A673 (cell line): ENCODE data around the gene ARSG.

Source experiments
- EZH2 ChIP-seq: fragments of 200-600 bp; sonication (generic); IDR thresholded peaks from 2 replicates; pipeline ENCODE4 v1.6.1; 2017; ENCODE audit warnings: borderline replicate concordance, low read depth, mild to moderate bottlenecking, mixed read lengths, antibody characterized with exemption, low read length; ENCODE audit not compliant: poor library complexity, severe bottlenecking
- TF ChIP-seq, protein P1 (sequence below): fragments of 300-800, 200-600 bp; sonication (generic); conservative IDR thresholded peaks from 2 replicates; pipeline ENCODE4 v1.5.1; 2017; ENCODE audit warnings: low read depth, mild to moderate bottlenecking, antibody characterized with exemption, low read length, moderate library complexity, mixed read lengths

DNA sequence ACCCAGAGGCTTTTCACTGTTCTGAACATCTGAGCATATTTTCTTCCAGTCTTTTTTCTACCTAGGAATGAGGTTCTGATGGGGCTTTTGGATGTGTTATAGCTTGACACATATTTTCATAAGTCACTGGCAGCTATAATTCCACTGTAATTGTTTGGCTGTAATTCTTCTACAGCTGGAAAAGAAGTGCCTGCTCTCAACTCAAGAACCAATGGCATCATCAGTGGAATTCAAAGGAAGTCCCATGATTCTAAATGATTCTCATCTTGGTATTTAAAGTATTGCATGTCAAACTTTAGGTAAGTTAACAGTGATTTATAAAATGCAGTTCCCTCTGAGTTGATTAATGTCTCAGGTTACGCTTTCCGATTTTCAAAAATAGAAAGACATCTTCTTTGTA lies 149.2 kb downstream of the ARSG start:
- TF ChIP-seq, protein P1, sequence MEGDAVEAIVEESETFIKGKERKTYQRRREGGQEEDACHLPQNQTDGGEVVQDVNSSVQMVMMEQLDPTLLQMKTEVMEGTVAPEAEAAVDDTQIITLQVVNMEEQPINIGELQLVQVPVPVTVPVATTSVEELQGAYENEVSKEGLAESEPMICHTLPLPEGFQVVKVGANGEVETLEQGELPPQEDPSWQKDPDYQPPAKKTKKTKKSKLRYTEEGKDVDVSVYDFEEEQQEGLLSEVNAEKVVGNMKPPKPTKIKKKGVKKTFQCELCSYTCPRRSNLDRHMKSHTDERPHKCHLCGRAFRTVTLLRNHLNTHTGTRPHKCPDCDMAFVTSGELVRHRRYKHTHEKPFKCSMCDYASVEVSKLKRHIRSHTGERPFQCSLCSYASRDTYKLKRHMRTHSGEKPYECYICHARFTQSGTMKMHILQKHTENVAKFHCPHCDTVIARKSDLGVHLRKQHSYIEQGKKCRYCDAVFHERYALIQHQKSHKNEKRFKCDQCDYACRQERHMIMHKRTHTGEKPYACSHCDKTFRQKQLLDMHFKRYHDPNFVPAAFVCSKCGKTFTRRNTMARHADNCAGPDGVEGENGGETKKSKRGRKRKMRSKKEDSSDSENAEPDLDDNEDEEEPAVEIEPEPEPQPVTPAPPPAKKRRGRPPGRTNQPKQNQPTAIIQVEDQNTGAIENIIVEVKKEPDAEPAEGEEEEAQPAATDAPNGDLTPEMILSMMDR: no peak
- TF ChIP-seq EZH2: no peak
